T-helper 9 cell (primary cell): ENCODE measurements around the gene CRHR2.
"Not testable (repeated sequence)": the region's sequence is repeated elsewhere in the genome, so short reads cannot be mapped to it uniquely, and the experiment has no call there.

Experiments
- DNase-seq: peaks from one replicate; pipeline ENCODE4 v3.0.0-alpha.2; 2020

The CRHR2 gene

GRCh38 chr7:30652698-30653641 is 29.3 kb downstream of the CRHR2 start:
- DNase-seq: no peak

- DNase-seq: no peak
These were observed 30.1 kb downstream of the CRHR2 start for GRCh38 chr7:30652132-30652531.

GRCh38 chr7:30650421-30650808 is 31.8 kb downstream of the CRHR2 start:
- no peak for DNase-seq

DNA sequence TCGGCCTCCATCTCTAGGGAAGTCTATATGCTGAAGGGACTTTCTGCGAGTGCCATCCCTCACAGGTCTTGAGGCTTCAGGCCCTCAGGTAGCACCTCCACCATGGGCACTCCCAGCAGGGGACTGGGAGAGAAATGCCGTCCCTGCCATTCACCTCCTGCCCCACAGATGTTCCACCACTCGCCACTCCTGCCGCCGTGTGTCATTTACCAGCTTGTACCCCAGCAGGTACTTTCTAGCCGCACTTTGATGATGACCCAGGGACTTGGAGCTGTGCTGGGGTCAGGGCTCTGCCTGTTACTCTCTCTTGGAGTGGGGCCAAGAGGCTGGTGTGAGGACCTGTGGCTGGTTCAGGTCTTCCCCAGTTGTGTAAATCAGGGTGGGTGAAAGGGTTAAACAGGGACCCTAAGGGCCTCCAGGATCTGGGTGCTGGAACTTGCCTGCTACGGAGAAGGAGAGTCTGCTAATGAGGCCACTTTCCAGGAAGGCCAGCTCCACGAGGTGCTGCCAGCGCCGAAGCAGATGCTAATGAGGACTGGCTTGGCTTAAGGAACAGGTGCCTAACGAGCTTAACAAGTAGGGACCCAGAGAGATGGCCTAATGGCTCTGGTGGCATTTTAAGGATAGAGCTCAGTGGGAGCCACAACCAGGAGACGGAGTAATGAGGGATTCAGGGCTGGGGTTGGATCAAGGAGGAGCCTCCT is 32.4 kb downstream of the CRHR2 start:
- DNase-seq: no peak

- DNase-seq: no peak
These were observed 33.3 kb downstream of the CRHR2 start for GRCh38 chr7:30648744-30649540.

GRCh38 chr7:30647589-30648364 is 34.5 kb downstream of the CRHR2 start:
- no peak for DNase-seq

- DNase-seq: no peak
These were observed 36.1 kb downstream of the CRHR2 start for GRCh38 chr7:30646154-30646553.

DNA sequence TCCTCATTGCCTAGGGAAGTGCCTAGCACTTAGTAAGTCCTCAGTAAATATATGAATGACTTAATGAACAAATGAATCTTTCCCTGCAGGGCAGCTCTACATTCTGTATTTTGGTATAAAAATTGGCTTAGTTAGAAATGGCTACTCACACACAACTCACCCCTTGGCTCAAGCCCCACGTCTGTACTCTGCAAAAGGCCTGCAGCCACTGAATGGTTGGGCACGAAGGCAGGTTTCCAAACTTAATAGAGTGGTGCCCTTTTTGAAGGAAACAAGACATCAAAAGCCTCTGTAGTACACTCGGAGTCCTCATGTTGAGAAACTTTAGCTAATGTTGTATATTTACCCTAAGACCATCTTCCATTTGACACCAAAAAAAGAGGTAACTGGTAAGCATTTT is 36.6 kb downstream of the CRHR2 start:
- no peak for DNase-seq

DNA sequence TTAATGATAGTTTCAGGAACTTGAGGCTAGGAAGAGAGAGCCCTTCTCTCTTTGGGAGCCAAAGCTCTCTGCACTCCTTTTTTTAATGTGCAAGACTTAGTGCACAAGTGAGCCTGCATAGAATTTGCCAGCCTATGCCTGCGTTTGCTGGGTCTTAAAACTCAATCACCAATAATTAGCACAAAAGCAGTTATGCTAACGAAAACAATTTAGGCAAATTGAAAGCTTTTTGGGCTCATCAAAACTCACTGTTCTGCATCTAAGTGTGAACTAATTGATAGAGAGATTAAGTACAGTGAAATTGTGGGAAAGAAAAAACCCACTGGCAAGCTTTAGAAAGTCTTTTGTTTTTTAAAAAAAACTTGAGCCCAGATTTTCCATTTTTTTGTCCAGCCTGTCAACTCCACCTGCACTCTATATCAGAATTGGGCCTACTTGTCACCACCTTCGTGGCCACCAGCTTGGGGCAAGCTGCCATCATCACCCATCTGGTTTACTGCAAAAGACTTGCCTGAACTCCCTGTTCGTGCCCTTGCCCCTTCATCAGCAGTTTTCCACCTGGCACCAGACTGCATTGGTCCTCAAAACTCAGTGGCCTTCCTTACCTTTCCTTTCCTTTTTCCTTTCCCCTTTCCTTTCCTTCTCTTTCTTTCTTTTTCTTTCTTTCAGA is 37.8 kb downstream of the CRHR2 start:
- DNase-seq: no peak

DNA sequence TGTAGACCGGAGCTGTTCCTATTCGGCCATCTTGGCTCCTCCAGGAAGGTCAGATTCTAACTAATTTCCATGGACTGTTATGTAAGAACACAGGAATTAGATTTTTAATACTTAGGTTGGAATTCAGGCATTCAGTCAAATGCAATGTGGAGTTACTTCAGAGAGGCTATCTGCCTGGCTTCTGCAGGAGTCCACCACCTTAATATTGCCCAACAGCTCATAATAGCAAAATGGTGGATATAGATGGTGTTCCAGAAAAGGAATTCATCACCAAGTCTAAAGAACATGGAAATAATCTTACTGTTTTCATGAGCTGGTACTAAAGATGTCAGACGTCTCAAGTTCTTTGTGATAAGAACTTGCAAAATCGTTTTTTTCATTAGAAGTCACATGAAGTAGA is 39.5 kb downstream of the CRHR2 start:
- no peak for DNase-seq

GRCh38 chr7:30642322-30642721 is 39.9 kb downstream of the CRHR2 start:
- not testable (repeated sequence) for DNase-seq

DNA sequence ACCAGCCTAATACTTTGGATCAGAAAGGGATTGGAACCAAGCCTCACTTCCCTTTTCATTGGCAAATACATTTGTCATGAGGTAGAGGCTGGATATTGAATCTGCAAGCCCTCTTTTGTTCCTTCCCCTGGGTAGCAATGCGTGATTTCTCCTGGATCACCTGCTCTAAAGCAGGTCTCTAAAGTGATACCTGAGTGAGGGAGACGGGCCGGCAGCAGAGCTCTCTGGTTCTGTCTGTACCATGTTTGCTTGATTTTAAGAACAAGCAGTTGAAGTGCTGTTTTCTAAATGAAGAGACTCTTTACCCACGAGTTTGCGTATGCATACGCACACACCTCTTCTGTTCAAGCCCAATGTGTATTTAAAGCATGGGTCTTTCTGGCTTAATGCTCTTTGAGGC is 46.5 kb downstream of the CRHR2 start:
- no peak for DNase-seq

DNA sequence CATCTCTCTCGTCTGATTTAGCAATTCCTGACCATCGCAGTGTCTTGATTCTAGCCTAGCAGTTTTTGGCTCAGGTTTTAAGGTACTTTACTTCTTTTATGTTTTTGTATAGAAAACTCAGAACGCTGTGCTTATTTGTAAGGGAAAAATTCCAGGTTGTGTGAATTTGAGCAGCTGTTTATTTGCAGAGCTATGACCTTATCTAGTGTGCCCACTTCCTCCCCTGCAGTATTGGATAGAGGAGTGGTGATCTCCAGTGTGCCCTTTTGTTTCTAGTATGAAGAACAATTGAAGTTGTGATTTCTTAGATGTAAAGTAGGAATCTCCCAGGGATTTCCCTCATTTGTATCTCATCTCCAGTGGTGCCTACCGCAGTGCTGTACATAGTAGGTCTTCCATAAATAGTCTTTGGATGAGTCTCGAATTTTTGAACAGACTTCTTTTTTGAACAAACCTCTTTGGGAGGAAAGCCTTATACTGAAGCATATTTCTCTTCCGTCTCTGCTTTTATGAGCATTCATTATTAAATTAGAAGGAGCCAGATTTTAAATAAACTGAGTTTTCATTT is 47.5 kb downstream of the CRHR2 start:
- DNase-seq: no peak

DNA sequence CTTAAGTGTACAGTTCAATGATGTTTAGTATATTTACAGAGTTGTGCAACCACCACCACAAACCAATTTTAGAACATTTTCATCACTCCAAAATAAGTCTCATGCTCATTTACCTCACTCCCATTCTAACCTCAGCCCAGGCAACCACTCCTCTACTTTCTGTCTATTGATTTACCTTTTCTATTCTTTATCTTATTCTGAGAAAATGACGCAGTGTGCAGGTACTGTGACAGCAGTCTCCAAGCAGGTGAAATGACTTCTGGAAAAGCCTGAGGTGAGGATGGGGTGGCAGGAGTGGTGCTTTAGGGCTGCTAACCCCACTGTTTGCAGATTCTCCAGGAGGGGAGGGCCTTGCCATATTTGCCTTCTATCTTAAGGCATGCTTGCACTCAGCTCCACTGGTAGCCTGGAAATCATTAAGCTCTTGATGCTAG is 48.0 kb downstream of the CRHR2 start:
- no peak for DNase-seq

GRCh38 chr7:30633223-30633622 is 49.0 kb downstream of the CRHR2 start:
- DNase-seq: no peak

DNA sequence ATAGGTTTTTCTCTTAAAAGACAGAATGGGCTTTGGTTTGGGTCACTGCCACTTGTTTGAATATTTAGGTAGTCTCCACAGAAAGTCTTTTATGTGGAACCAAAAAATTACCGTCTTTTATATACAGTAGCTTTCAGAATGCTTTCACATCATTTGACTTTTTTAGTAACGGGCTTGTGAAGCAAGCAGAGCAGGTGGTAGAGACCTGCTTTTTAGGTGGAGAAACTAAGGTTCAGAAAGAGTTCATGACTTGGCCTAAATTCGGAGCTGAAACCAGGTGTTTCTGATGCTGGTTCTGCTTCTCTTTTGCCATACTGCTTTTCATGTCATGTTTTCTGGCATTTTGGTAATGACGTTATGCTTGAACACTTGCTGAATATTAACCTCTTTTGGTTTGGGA is 51.3 kb downstream of the CRHR2 start:
- no peak for DNase-seq

DNA sequence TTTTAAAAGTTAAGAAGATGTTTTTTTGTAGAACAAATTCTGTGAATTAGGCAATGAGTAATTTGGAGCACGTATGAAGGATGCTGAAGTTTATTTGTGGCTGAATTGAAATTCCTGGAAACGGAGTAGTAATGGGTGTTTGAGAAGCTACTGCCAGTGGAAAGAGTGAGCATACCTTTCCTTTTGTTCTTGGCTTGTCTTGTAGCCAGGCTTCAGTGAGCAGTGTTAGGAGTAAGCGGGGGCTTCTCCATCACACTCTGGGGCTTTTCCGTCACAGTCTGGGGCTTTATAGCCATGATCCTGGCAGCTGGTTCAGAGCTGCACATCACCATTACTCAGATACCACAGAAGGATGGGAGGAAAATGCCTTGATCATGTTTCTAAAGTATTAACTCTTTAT is 55.2 kb downstream of the CRHR2 start:
- DNase-seq: no peak

- no peak for DNase-seq
These were observed 57.0 kb downstream of the CRHR2 start for GRCh38 chr7:30625283-30625682.

GRCh38 chr7:30618961-30619360 is 63.3 kb downstream of the CRHR2 start:
- no peak for DNase-seq

DNA sequence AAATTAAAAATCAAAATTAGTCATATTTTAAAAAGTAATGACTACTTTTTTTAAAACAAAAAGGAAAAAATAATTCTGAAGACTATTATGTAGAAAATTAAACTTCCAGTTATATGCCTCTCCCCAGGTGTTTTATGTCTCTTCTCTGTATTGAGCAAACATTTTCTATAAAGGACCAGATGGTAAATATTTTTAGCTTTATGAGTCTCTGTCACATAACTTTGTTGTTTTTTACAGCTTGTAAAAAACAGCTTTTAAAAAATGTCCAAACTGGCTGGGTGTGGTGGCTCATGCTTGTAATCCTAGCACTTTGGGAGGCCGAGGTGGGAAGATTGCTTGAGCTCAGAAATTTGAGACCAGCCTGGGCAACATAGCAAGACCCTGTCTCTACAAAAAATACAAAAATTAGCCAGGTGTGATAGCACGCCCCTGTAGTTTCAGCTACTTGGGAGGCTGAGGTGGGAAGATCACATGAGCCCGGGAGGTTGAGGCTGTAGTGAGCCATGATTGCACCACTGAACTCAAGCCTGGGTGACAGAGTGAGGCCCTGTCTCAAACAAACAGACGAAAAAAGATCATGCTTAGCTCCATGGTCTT is 64.1 kb downstream of the CRHR2 start:
- no peak for DNase-seq

GRCh38 chr7:30617359-30617758 is 64.9 kb downstream of the CRHR2 start:
- DNase-seq: no peak
